Right lobe of liver (tissue), 4 donors: ENCODE results near the gene GRIN3B.

Source experiments
- CTCF ChIP-seq, 4 donors: fragments of 200-600 bp in 3 of 4; fragments of 450-650 bp in 1 of 4; IDR thresholded peaks; one replicate each; pipeline versions ENCODE4 v1.5.1 to v1.8.0; 2016 to 2022; ENCODE audit warnings: antibody characterized with exemption in 4 of 4, mild to moderate bottlenecking in 2 of 4
- POLR2A ChIP-seq: fragments of 450-650 bp; IDR thresholded peaks from one replicate; pipeline ENCODE4 v1.6.1; 2017; ENCODE audit warnings: antibody characterized with exemption, mild to moderate bottlenecking
- donor health status: DM: no; HTN: no; CAD: no.
- donor health status: DM: no; HTN: no; CAD: no.
- donor health status: DM: no; HTN: yes; CAD: no.

GRCh38 chr19:991174-991931 lies 8.9 kb upstream of the GRIN3B start:
- no peak for TF ChIP-seq CTCF (IDR thresholded peaks at IDR 0.05)
- TF ChIP-seq POLR2A = no peak
